B cell (primary cell): Measurements from ENCODE around the gene DNAH11. TPM values are rescaled to one million over a fixed set of nuclear protein-coding genes. Genes with fewer than 3 reads are reported as not detected.

Experiments
- ATAC-seq: fragments of 200-7000 bp; cut with Tn5 transposase; one replicate; pipeline ENCODE4 v1.10.0; 2021; ENCODE audit warnings: low read depth, mild to moderate bottlenecking, moderate number of reproducible peaks, moderate library complexity
- CTCF ChIA-PET: fragments of 350-600 bp; sonication (Branson Sonifier 250); formaldehyde crosslinking; loops from one replicate; lab custom pipeline; 2021; ENCODE audit warnings: antibody characterized with exemption, inconsistent platforms; lab: Charles Lee
- POLR2A ChIA-PET: fragments of 350-600 bp; sonication (Branson Sonifier 250); formaldehyde crosslinking; loops from one replicate; lab custom pipeline; 2021; ENCODE audit warnings: antibody characterized with exemption; lab: Charles Lee
- DNase-seq: peaks from one replicate; pipeline ENCODE4 v3.0.0; 2013
- H2AFZ ChIP-seq: 2 replicates; pipeline ENCODE4 v1.6.1; 2012; ENCODE audit warnings: mild to moderate bottlenecking, low read depth, low read length; ENCODE audit not compliant: insufficient read depth, poor library complexity, severe bottlenecking
- H3K27ac ChIP-seq, 2 donors: 1 replicate in 1 of 2; 2 replicates in 1 of 2; pipeline ENCODE4 v1.5.1; 2012 to 2013; ENCODE audit warnings: low read length in 2 of 2, mild to moderate bottlenecking in 2 of 2, moderate library complexity in 1 of 2
- H3K27me3 ChIP-seq, 4 experiments: fragments of 200-600 bp in 1 of 4; sonication (generic) in 1 of 4; replicated peaks in 1 of 4; 1 replicate in 2 of 4; 2 replicates in 2 of 4; pipeline versions ENCODE4 v1.6.1 to v1.7.0; 2013 to 2016; ENCODE audit warnings: low read length in 3 of 4, mild to moderate bottlenecking in 2 of 4, mixed read lengths in 1 of 4, moderate library complexity in 1 of 4; ENCODE audit not compliant: insufficient read depth in 4 of 4, control insufficient read depth in 3 of 4; ENCODE audit errors: control extremely low read depth in 1 of 4
- H3K36me3 ChIP-seq, 2 experiments: replicated peaks in 1 of 2; 1 replicate in 1 of 2; 2 replicates in 1 of 2; pipeline versions ENCODE4 v1.6.1 to v1.7.1; 2013; ENCODE audit warnings: low read length in 1 of 2; ENCODE audit not compliant: insufficient read depth in 2 of 2, control insufficient read depth in 1 of 2; ENCODE audit errors: control extremely low read depth in 1 of 2, extremely low read depth in 1 of 2
- H3K4me1 ChIP-seq, 2 donors: fragments of 200-600 bp in 1 of 2; sonication (generic) in 1 of 2; 1 replicate in 1 of 2; 2 replicates in 1 of 2; pipeline versions ENCODE4 v1.5.1 to v1.6.1; 2013 to 2017; ENCODE audit warnings: low read length in 2 of 2; ENCODE audit not compliant: control insufficient read depth in 2 of 2, insufficient read depth in 2 of 2
- H3K4me2 ChIP-seq: replicated peaks from 2 replicates; pipeline ENCODE3; 2012; ENCODE audit warnings: mild to moderate bottlenecking, low read depth, low read length; ENCODE audit not compliant: poor library complexity, severe bottlenecking
- H3K4me3 ChIP-seq, 5 experiments: fragments of 200-600 bp in 1 of 5; sonication (generic) in 1 of 5; 1 replicate in 3 of 5; 2 replicates in 2 of 5; pipeline versions ENCODE4 v1.5.1 to v1.7.0; 2011 to 2016; ENCODE audit warnings: low read length in 4 of 5, mild to moderate bottlenecking in 4 of 5, low read depth in 2 of 5, control low read depth in 1 of 5, moderate library complexity in 1 of 5; ENCODE audit not compliant: insufficient read depth in 1 of 5; ENCODE audit errors: control extremely low read depth in 1 of 5, extremely low read depth in 1 of 5
- H3K79me2 ChIP-seq: fragments of 200-600 bp; sonication (generic); one replicate; pipeline ENCODE4 v1.6.0; 2016; ENCODE audit warnings: low read length; ENCODE audit not compliant: control insufficient read depth, insufficient read depth
- H3K9ac ChIP-seq: fragments of 200-600 bp; sonication (generic); 2 replicates; pipeline ENCODE4 v1.6.1; 2017; ENCODE audit warnings: mild to moderate bottlenecking, low read length, moderate library complexity
- H3K9me3 ChIP-seq, 3 donors: one replicate each; pipeline versions ENCODE4 v1.6.1 to v1.7.1; 2013; ENCODE audit warnings: low read length in 2 of 3; ENCODE audit not compliant: control insufficient read depth in 2 of 3, insufficient read depth in 1 of 3; ENCODE audit errors: control extremely low read depth in 1 of 3
- H4K20me1 ChIP-seq: 2 replicates; pipeline ENCODE4 v1.6.0; 2012; ENCODE audit warnings: mild to moderate bottlenecking, low read length; ENCODE audit not compliant: insufficient read depth, control insufficient read depth, poor library complexity, severe bottlenecking
- H3K27ac Mint-ChIP-seq: one replicate; pipeline ENCODE4 v1.8.0; 2021; ENCODE audit warnings: mixed read lengths
- H3K27me3 Mint-ChIP-seq: one replicate; pipeline ENCODE4 v1.8.0; 2021; ENCODE audit warnings: mixed read lengths
- H3K4me1 Mint-ChIP-seq: one replicate; pipeline ENCODE4 v1.8.0; 2021; ENCODE audit warnings: mixed read lengths
- H3K4me3 Mint-ChIP-seq: one replicate; pipeline ENCODE4 v1.8.0; 2021; ENCODE audit warnings: mixed read lengths
- H3K9me3 Mint-ChIP-seq: one replicate; pipeline ENCODE4 v1.8.0; 2022; ENCODE audit warnings: mixed read lengths; ENCODE audit not compliant: insufficient read depth
- CTCF ChIP-seq: fragments of 200-600 bp; IDR thresholded peaks from one replicate; pipeline ENCODE4 v1.8.0; 2022; ENCODE audit warnings: antibody characterized with exemption, mild to moderate bottlenecking
- EZH2 ChIP-seq: IDR thresholded peaks from 2 replicates; pipeline ENCODE4 v1.6.1; 2012; ENCODE audit warnings: borderline replicate concordance, low read depth, mild to moderate bottlenecking, moderate library complexity, low read length; ENCODE audit not compliant: insufficient read depth, poor library complexity, severe bottlenecking
- WGBS: methylation state at CpG from one replicate; pipeline ENCODE4 v1.1.5; 2013; ENCODE audit warnings: missing lambda C conversion rate; ENCODE audit not compliant: insufficient coverage; 5-methylcytosine and 5-hydroxymethylcytosine counted together
- intact Hi-C: fragments of 100-400 bp; cut with micrococcal nuclease; formaldehyde crosslinking; loops from one replicate; pipeline ENCODE4 v1.10.0; 2022
- polyA plus RNA-seq: library from polyadenylated mRNA; depleted of rRNA; stranded (reverse); fragments of >200 nt; gene quantifications from 2 replicates; pipeline ENCODE4 v1.2.3, GENCODE V29; 2012
- total RNA-seq, 2 donors: library from RNA; stranded (reverse); fragments of 120-200 nt in 1 of 2; gene quantifications; 1 replicate in 1 of 2; 2 replicates in 1 of 2; pipeline versions ENCODE4 v1.2.3 to v1.2.4, GENCODE V29; 2013 to 2022

The DNAH11 gene
- total and polyA plus RNA-seq, 2 donors (not counting 1 experiment from before 2014, with no cell fraction given) = not detected

- Mint-ChIP-seq H3K4me3 (no peak overlapping the region), H3K27ac (no peak overlapping the region), H3K9me3 (peaks cover 5% of the 10 kb centered on the region), H3K4me1 (no peaks in the 10 kb centered on the region), H3K27me3 (no peaks in the 10 kb centered on the region)
- no peak for TF ChIP-seq EZH2
- TF ChIP-seq CTCF = no peak
- H3K4me1 ChIP-seq = no peaks in the 10 kb centered on the region
- ATAC-seq (no peak), DNase-seq (no peak)
- intact Hi-C loops = no loop called here
- H3K4me3 ChIP-seq = no peak overlapping the region
- no peak overlapping the region for H3K9ac ChIP-seq
- no peaks in the 10 kb centered on the region for H3K79me2 ChIP-seq
- no peak overlapping the region for H3K27ac ChIP-seq
- no peaks in the 10 kb centered on the region for H3K27me3 ChIP-seq
- H3K9me3 ChIP-seq = peaks cover 6 to 18% (median 13%) of the 10 kb centered on the region in 3 donors
- POLR2A ChIA-PET = no interaction called here
- H3K36me3 ChIP-seq = peaks cover 8 to 13% of the 10 kb centered on the region in 2 experiments
- no peak overlapping the region for H3K4me2 ChIP-seq
- CTCF ChIA-PET = no interaction called here
- H2AFZ ChIP-seq = no peak overlapping the region
- peaks cover 1% of the 10 kb centered on the region for H4K20me1 ChIP-seq
Measured at GRCh38 chr7:21497072-21497471, 45.8 kb upstream of the DNAH11 start.

- no peaks in the 10 kb centered on the region for H3K27me3 ChIP-seq
- H3K4me2 ChIP-seq = no peak overlapping the region
- no peaks in the 10 kb centered on the region for H3K4me1 Mint-ChIP-seq
- no peaks in the 10 kb centered on the region for H3K27me3 Mint-ChIP-seq
- WGBS = 100% methylated on average over 2 of the region's 6 CpGs
- ATAC-seq (no peak), DNase-seq (no peak)
- no peak overlapping the region for H3K27ac ChIP-seq
- peaks cover 10% of the 10 kb centered on the region for H4K20me1 ChIP-seq
- no peak overlapping the region for H3K4me3 ChIP-seq
- H3K9me3 Mint-ChIP-seq = peaks cover 5% of the 10 kb centered on the region
- ChIA-PET CTCF (interaction anchor here (1.0 to 1.9 kb wide), 2 partner anchors 245 to 246 kb away, joined by 3 to 6 read pairs; no protein-coding TSS in a partner anchor), POLR2A (no interaction called here)
- H3K27ac Mint-ChIP-seq = no peak overlapping the region
- TF ChIP-seq EZH2 (no peak), CTCF (no peak)
- peaks cover 2 to 5% (median 2%) of the 10 kb centered on the region in 3 donors for H3K9me3 ChIP-seq
- no peak overlapping the region for H2AFZ ChIP-seq
- intact Hi-C loops = no loop called here
- no peak overlapping the region for H3K9ac ChIP-seq
- no peak overlapping the region for H3K4me3 Mint-ChIP-seq
- no peaks in the 10 kb centered on the region for H3K79me2 ChIP-seq
- peaks cover 10 to 11% of the 10 kb centered on the region in 2 experiments for H3K36me3 ChIP-seq
- H3K4me1 ChIP-seq = no peaks in the 10 kb centered on the region
Measured at GRCh38 chr7:21500117-21500832, 42.6 kb upstream of the DNAH11 start.
